Stomach (tissue), 4 donors: ENCODE results near the gene CCNJL.

ENCODE experiments used
- CTCF ChIP-seq, 7 experiments: fragments of 450-650 bp in 4 of 7; fragments of 200-600 bp in 3 of 7; sonication (generic) in 3 of 7; IDR thresholded peaks; one replicate each; pipeline ENCODE4 v1.5.1; 2016 to 2019; ENCODE audit warnings: antibody characterized with exemption in 7 of 7, control low read depth in 2 of 7, mild to moderate bottlenecking in 1 of 7
- EP300 ChIP-seq: sonication (generic); formaldehyde crosslinking; IDR thresholded peaks from one replicate; pipeline ENCODE4 v1.6.1; 2017; ENCODE audit warnings: antibody characterized with exemption
- POLR2AphosphoS5 ChIP-seq, 3 donors: sonication (generic); formaldehyde crosslinking; IDR thresholded peaks; one replicate each; pipeline ENCODE4 v1.6.1; 2016; ENCODE audit warnings: antibody characterized with exemption in 3 of 3

DNA sequence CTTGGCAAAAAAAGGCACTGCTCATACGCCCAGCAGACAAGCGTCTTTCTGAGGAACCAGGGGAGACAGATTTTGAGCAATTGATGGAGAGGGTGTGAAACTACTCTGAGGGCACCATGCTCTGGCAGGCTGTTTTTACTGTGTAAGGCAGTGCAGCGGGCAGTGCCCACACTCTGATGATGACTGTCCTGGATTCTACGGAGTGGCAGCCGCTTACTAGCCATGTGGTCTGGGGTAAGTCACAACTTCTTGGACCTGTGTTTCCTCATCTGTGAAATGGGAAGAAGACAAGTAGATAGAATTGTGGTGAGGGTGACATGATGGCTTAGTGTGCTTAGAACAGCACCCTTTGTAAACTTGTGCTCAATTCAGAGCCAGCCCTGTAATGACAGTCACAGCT, 44.2 kb downstream of the CCNJL start:
- TF ChIP-seq EP300 (no peak), POLR2AphosphoS5 (IDR thresholded peaks at IDR 0.05) (no peak), CTCF (IDR thresholded peaks at IDR 0.05) (no peak)
